ENCODE measurements around the gene CTTNBP2.
A peak's percentile ranks its signal among the peaks of the same experiment; 100 is the strongest.

The CTTNBP2 gene

DNA sequence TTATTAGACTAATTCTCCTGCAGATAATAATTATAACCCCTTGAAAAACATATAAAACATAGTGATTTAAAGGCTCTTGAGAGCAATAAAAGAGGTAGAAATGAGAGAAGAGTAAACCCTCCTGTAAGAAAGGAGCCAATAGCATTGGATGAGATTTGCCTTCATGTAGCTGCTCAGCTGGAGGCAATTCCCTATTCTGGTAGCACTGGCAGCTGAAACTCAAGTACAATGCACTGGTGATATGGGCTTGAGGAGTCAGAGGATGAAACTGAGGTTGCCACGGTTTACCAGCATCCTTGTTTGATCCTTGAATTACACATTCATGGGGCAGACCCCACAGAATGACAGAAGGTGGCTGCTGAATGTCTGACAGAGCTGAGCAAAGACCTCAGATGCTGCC lies 76.4 kb downstream of the CTTNBP2 start:
- no peak overlapping the region for H3K4me3 ChIP-seq (ENCODE audit: low read length)
- DNase-seq (ENCODE audit: low read depth, low spot score): no peak

DNA sequence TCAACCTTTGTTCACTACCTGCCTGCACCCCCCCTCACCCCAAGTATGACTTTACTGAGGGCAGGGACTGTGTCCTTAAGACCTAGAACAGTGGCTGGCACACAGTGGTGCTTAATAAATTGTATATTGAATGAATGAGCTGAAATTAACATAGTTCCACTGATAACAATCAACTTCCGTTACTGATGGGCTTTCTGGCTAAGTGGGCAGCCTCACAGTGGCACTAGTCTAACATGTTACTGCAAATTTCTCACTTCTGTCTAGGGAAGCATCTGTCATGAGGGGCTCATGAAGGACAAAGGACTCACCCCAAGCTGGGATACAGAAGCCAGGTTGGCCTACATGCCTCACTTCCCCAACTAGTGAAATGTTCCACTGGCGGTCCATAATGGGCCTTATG lies 79.3 kb downstream of the CTTNBP2 start:
- H3K4me3 ChIP-seq (ENCODE audit: low read length): no peak overlapping the region
- DNase-seq (ENCODE audit: low read depth, low spot score): no peak

DNA sequence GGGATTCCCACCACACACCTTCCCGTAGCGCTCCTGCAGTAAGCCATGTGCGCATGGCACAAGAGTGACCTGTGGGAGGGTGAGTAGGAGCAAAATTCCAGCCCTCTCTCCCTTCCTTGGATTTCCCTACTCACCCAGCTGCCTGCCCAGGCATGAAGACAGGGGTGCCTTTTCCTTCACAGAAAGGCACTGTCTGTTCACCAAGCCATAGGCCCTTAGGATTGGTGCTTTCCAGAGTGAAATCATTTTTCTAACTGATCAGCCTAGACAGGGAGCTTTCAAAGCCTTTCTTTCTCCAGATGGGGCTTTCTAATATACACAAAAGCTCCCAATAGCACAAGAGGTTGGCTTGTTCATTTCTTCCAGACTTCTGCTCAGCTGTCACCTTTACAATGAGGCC lies 79.7 kb downstream of the CTTNBP2 start:
- H3K4me3 ChIP-seq (ENCODE audit: low read length): no peak overlapping the region
- no peak for DNase-seq (ENCODE audit: low read depth, low spot score)

DNA sequence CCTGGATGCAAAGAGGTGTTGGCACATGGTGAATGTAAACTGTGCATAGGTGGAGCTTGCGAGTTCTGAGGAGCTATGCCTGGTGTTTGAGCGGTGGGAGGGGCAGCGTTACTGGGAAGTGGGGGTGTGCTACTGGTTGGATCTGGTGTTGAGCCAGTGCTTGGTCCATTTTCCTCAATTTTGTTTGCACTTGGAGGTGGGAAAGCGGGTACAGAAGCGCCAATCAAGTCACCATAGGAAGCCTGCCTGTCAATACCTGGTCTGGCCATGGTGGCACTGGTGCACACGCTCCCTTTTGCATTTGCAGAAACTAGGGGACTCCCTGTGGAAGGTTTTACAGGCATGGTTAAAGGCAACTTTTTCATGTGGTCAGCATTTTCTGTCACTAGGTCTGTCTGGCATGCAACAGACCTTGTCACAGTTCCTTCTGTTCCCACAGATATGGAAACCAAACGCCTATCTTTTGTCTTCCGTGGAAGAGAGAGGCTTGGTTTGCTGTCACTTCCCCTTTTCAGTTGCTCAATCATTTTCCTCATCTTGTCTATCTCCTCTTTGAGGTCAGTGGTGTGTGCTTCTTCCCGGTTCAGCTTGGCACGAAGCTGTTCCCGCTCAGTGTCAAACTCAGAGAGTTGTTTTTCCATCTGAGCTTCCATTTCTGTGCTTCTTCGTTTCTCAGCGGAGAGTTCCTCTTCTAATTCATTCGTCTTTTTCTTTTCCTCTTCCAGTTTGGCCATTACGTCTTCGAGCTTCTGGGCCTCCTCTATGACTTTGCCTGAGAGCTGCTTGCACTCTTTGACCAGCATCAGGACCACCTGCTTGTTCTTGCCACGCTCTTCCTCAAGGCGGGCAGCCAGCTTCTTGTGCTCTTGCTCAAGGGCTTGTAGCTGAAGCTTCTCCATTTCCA lies 81.1 kb downstream of the CTTNBP2 start:
- DNase-seq (ENCODE audit: low read depth, low spot score): peak; percentile 11
- H3K4me3 ChIP-seq (ENCODE audit: low read length): no peak overlapping the region

DNA sequence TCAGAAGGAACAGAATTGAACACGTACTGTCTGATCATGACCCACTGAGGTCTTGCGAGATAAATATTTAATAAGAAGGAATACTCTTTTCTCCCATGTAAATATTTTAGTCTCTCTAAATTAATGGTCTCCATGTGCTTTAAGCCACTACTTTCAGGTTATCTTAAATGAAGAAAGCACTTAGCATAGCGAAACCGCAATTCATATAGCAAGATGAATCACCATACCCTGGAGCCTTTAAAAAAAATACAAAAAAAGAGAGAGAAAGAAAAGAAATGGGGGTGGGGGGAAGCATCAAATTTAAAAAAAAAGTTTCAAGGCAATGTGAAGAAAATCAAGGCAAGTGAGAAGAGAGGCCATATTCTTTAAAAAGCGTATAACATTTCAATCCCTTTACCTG lies 82.5 kb downstream of the CTTNBP2 start:
- no peak overlapping the region for H3K4me3 ChIP-seq (ENCODE audit: low read length)
- DNase-seq (ENCODE audit: low read depth, low spot score): no peak

DNA sequence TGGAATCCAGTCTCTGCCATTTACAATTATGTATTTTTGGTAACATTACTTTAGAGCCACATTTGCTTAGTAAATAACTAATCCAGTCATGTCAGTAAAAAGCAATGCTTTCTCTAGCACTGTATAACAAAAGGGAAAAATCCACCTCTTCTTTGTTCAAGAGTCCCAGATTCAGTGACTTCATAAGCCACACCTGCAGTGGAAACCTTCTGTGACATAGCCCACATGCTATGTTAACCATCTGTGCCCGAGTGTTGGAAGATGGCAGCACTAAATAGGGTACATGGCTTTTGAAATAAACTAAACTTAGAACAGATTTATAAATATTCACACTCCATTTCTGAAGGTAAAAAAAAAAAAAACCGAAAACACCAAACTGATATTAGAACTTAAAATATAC lies 83.0 kb downstream of the CTTNBP2 start:
- DNase-seq (ENCODE audit: low read depth, low spot score): no peak
- H3K4me3 ChIP-seq (ENCODE audit: low read length): no peak overlapping the region

DNA sequence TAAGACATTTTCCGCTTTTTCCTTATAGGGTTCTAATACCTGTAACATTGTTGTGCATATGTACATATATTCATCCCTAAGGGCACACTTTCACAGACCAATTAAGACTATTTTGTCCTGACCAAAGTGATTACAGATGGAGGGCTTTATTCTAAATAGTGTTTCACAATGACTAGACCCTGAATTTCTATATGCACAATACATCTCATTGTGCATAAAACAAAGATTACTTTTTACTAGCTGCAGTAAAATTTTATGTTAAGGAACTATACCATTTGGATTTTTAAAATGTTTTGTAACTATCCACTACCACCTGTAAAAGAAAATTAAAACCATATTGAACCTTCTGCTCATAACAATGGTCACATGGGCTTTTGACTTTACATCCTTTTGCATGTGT lies 87.8 kb downstream of the CTTNBP2 start:
- DNase-seq (ENCODE audit: low read depth, low spot score): no peak
- H3K4me3 ChIP-seq (ENCODE audit: low read length): no peak overlapping the region

DNA sequence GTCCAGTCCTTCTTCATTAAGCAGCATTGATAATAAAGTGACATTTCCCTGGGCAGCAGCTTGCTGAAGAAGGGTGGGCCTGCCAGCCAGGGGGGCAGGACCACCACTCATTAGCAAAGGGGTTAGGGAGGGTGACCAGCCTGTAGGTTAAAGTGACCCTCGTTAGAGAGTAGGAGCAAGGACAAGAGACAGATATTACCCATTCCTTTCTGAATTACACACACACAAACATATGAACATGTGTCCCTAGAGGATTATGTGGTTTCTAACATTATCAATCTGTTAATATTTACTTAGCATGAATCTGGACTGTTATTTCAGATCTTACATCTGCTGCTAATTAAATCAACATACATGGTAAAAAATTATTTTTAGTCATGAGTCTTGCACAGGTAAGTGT lies 88.9 kb downstream of the CTTNBP2 start:
- DNase-seq (ENCODE audit: low read depth, low spot score): no peak
- no peak overlapping the region for H3K4me3 ChIP-seq (ENCODE audit: low read length)

DNA sequence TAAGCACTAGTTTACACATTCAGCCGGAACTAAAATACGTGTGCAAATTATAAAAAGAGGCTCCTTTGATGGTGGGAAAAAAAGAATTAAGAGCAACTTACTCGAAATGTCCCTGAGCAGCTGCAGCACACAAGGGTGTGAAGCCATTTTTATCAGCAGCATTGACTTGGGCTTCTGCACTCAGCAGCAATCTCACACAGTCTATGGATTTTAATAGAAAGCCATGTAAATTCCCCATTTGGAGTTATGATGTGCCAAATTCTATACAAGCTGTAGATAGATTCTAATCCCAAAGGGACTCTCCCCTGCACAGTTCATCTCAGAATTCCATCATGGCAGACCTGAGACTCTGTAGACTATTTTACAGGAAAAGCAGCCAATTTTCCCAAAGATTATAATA lies 90.5 kb downstream of the CTTNBP2 start:
- DNase-seq (ENCODE audit: low read depth, low spot score): no peak
- no peak overlapping the region for H3K4me3 ChIP-seq (ENCODE audit: low read length)

DNA sequence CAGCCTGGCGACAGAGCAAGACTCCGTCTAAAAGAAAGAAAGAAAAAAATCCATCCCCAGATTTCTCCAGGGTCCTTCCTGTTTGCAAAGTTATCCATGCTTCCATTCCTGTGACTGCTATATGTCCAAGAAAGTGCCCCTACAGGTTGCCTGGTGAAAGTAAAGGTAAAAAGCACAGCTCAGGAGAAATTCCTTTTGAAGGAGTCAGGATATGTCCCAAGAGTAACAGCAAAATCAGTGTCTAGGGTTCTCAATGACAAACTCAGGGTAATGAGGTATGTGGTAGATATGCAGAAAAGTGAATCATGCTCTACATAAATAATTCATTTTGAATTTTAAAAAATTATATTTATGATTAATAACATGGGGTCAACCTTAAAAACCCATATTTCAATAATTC lies 91.5 kb downstream of the CTTNBP2 start:
- H3K4me3 ChIP-seq (ENCODE audit: low read length): no peak overlapping the region
- no peak for DNase-seq (ENCODE audit: low read depth, low spot score)

DNA sequence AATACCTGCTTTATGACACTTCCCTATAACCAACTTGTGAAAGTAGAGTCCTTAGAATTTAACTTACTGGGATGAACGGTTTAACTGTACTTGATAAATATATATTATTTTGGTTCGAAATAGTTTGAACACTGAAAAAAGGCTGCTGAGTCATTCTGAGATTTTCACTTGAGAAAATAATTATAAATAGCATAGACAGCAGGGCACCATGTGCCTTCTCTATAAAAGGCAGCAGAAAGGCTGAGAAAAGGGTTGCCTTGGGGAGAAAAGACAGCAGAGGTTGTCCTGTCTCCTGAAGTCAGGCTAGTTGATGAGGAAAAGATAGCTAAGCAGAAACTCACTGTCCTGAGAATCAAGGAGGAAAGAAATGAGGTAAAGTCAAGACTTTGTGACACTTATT lies 92.4 kb downstream of the CTTNBP2 start:
- H3K4me3 ChIP-seq (ENCODE audit: low read length): no peak overlapping the region
- DNase-seq (ENCODE audit: low read depth, low spot score): no peak

DNA sequence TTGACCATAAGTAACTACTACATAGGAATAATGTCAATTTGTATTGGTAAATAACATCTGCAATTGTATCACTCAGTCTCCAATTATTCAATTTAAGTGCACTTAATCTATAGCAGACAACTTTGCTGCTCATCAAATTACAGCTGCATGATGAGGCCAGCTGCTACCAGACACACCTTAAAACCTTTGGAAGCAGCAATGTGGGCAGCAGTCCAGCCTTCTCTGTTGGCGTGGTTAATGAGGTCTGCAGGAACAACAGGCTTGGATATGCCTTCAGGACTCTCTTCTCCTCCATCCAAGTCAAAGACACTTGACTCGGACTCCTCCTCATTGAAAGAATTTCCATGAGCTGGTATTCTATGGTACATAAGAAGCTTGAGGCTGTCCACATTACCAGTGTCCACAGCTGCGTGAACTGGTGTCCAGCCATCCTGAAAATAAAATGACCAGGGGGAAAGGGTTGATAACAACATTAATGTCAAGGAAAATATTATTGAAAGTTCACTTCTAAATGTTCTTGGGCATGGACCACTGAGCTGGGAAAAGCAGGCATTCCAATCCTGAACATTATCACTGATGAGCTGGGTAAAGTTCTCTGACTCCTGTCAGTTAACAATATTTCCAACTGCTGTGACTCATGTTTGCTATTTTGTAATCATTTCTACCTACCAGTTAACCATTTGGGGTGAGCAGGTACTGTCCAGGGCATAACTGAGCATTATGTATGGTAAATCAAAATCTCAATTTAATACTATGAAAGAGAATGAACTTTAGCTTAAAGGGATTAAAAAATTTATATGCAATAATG lies 95.7 kb downstream of the CTTNBP2 start:
- no peak overlapping the region for H3K4me3 ChIP-seq (ENCODE audit: low read length)
- no peak for DNase-seq (ENCODE audit: low read depth, low spot score)

DNA sequence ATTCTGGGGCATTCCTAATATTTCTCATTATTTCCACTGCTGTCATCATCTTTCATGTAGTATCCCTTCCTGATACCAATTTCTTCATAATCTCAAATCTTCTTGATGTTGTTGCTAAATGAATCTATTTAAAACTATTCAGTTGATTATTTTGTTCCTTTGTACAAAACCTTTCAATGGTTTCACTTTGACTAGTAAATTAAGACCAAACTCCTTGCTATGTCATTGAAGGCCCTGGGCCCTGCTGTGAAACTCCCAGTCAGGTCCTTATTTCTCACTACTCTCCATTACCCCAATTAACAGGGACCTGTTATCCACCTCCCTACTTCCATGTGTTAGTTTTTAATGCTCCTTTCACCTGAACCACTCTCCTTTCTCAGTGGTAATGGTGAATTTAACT lies 97.0 kb downstream of the CTTNBP2 start:
- H3K4me3 ChIP-seq (ENCODE audit: low read length): no peak overlapping the region
- DNase-seq (ENCODE audit: low read depth, low spot score): no peak

DNA sequence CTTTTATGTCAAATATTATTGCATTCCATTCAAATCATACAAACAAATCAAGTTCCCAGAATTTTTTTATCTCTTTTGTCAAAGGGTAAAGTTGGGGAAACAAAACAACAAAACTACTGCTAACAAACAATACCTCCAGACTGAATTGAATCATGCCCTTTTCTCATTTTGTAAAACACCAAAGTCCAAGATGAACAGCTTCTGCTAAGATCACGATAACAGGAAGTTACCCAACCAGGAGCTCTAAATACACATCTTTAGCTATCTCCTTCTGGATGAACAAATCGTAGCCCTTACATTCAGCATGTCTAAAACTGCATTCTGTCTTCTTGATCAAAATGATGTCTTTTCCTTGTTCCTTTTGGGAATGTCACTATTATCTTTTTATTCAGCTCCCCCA lies 97.4 kb downstream of the CTTNBP2 start:
- no peak overlapping the region for H3K4me3 ChIP-seq (ENCODE audit: low read length)
- DNase-seq (ENCODE audit: low read depth, low spot score): no peak

DNA sequence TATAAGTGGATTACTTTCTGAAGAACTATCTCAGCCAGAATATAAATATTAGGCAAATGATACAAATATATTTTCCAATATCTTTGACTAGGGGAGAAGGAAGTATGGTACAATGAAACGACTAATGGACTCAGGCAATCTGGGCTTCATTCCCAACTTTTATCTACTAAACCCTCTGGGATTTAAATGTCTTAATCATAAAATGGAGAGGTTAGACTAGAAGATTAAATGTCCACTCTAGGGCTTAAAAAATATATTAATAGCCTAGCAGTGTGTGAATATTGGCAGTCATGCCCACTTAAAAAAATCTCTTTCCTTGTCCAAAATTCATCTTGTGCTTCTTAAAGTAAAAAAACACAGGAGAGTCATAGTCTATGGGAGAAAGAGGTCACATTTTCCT lies 98.3 kb downstream of the CTTNBP2 start:
- H3K4me3 ChIP-seq (ENCODE audit: low read length): no peak overlapping the region
- no peak for DNase-seq (ENCODE audit: low read depth, low spot score)

DNA sequence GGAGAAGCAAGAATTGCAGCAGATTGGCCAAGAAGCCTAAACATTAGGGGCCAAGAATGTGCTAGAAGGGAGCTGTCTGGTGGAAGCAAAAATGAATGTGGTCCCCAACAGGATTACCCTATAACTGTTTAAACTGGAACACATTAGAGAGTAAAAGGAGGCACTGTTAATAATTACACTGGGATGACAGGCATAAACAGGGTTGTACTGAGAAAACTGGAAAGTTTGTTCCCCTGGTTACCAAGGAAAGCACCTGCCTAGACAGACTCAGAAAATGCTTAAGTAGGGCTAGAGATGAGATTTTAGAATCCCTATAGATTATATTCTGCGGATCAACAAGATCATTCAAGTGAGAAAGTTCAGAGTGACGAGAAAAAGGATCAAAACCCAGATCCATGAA lies 100.8 kb downstream of the CTTNBP2 start:
- no peak overlapping the region for H3K4me3 ChIP-seq (ENCODE audit: low read length)
- no peak for DNase-seq (ENCODE audit: low read depth, low spot score)

DNA sequence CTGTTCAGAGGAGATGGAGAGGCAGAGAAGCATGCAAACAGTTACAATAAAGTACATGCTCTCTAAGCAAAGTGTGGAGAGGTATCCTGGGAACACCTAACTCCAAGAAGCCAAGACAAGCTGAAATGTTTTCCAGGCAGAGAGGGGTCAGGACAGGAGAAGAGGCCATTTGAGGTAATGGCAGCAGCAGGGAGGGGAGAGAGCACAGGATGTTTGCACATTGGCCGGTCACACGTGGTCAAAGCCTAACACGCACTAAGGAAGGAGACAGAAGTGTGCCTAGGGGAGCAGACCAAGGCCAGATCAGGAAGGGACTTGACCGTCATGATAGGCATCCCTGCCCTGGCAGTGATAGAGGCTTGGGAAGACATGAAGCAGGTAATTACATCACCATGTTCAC lies 101.5 kb downstream of the CTTNBP2 start:
- H3K4me3 ChIP-seq (ENCODE audit: low read length): no peak overlapping the region
- no peak for DNase-seq (ENCODE audit: low read depth, low spot score)

DNA sequence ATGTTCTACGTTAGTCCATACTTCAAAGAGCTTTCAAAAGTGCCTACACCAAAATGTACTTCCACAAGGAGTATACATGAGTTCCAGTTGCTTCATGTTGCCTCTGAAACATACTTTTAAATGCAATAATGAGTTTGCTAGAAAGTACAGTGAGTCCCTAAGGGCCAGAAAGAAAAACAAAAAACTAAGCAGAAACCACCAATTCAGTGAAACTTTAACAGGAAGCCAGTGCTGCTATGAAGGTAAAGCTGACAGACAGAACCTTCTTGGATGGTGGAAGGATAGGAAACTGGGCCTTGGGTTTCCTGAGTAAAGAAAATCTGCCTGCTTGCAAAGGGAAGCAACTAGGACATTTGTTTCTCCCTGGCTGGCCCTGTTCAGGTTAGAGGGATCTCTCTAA lies 104.2 kb downstream of the CTTNBP2 start:
- DNase-seq (ENCODE audit: low read depth, low spot score): no peak
- no peak overlapping the region for H3K4me3 ChIP-seq (ENCODE audit: low read length)

DNA sequence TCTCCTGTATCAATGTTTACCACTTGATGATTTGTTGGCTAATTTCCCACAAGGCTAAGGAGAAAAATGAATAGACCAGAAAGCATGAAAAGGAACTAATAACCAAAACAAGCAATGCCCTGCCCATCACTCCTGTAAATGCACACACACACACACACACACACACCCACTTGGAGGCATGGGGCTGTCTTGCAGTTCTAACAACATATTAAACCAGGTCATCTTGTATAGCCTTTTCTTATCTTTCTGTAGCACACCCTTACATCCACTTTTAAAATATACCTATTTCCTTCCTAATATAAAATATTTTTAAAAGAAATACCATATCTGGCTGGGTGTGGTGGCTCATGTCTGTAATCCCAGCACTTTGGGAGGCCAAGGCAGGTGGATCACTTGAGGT lies 105.3 kb downstream of the CTTNBP2 start:
- no peak for DNase-seq (ENCODE audit: low read depth, low spot score)
- no peak overlapping the region for H3K4me3 ChIP-seq (ENCODE audit: low read length)

DNA sequence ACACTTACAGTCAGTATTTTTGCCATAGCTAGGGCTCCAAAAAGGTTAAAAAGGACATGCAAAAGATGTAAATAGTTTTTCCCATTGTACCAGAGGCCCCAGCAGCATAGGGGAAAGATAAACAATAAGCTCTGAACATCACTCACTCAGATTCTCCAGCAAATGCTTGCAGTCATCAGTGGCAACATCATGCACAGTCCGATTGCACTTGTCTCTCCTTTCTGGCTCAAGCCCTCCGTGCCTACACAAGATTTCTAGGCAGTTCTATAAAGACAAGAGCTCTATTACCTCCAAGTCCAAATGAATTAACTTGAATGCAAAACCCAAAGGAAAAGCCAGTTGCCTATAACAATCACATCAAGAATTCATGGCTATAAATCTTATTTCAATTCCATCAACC lies 106.3 kb downstream of the CTTNBP2 start:
- no peak for DNase-seq (ENCODE audit: low read depth, low spot score)
- H3K4me3 ChIP-seq (ENCODE audit: low read length): no peak overlapping the region

DNA sequence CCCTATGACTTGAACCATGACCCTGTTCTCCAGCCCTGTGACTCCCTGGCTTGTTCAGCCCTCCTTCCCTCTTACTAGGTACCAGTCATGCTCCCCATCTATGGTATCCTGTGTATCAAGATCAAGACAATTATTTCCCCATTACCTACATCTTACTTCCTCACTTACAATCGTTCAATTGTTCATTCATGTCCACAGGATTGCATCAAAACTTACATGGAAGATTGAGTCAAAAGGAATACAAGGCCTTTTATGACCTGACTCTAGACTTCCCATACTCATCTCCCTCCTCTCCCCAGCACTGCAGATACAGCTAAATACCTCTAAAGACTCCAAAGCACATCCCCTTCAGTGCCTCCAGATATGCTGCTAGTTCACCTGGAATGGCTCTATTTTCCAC lies 109.2 kb downstream of the CTTNBP2 start:
- no peak for DNase-seq (ENCODE audit: low read depth, low spot score)
- H3K4me3 ChIP-seq (ENCODE audit: low read length): no peak overlapping the region

Measured in Jurkat, Clone E6-1 (cell line).